Mesothelial cell of epicardium (in vitro differentiated cells): ENCODE data around the gene SYNGR3. TPM values are rescaled to one million over a fixed set of nuclear protein-coding genes. Genes with fewer than 3 reads are reported as not detected.
"Not testable (repeated sequence)": the region's sequence is repeated elsewhere in the genome, so short reads cannot be mapped to it uniquely, and the experiment has no call there.

ENCODE experiments used
- DNase-seq, 2 experiments: peaks; one replicate each; pipeline ENCODE4 v3.0.0; 2021; ENCODE audit warnings: low spot score in 2 of 2; ENCODE audit not compliant: unreplicated experiment in 2 of 2
- H3K27ac Mint-ChIP-seq: 2 replicates; pipeline ENCODE4 v1.8.0; 2021; ENCODE audit warnings: mixed read lengths
- H3K27me3 Mint-ChIP-seq: 2 replicates; pipeline ENCODE4 v1.8.0; 2021; ENCODE audit warnings: low read depth, mixed read lengths
- H3K36me3 Mint-ChIP-seq: 2 replicates; pipeline ENCODE4 v1.8.0; 2021; ENCODE audit warnings: mixed read lengths
- H3K4me1 Mint-ChIP-seq: 2 replicates; pipeline ENCODE4 v1.8.0; 2021; ENCODE audit warnings: mixed read lengths
- H3K4me3 Mint-ChIP-seq: 2 replicates; pipeline ENCODE4 v1.8.0; 2021; ENCODE audit warnings: mild to moderate bottlenecking, moderate library complexity, mixed read lengths
- H3K9me3 Mint-ChIP-seq: 2 replicates; pipeline ENCODE4 v1.8.0; 2021; ENCODE audit warnings: mixed read lengths
- CTCF ChIP-seq: fragments of 200-600 bp; sonication (generic); IDR thresholded peaks from one replicate; pipeline ENCODE4 v1.5.0; 2021; ENCODE audit warnings: antibody characterized with exemption; ENCODE audit not compliant: unreplicated experiment
- total RNA-seq: library from RNA; stranded (reverse); gene quantifications from 3 replicates; pipeline ENCODE4 v1.2.1, GENCODE V29; 2021

SYNGR3 gene
- total RNA-seq, 1 donor from 2014 or later = 1.0 TPM

- Mint-ChIP-seq H3K4me1 (no peaks in the 10 kb centered on the region), H3K9me3 (no peaks in the 10 kb centered on the region), H3K4me3 (no peak overlapping the region), H3K27ac (no peak overlapping the region), H3K27me3 (no peaks in the 10 kb centered on the region), H3K36me3 (no peaks in the 10 kb centered on the region)
- no peak for TF ChIP-seq CTCF
- no peak for DNase-seq
These were observed 40.3 kb upstream of the SYNGR3 start for GRCh38 chr16:1949507-1949906.

- no peak for DNase-seq
- no peaks in the 10 kb centered on the region for H3K27me3 Mint-ChIP-seq
- TF ChIP-seq CTCF = no peak
- no peak overlapping the region for H3K4me3 Mint-ChIP-seq
- H3K9me3 Mint-ChIP-seq = no peaks in the 10 kb centered on the region
- H3K36me3 Mint-ChIP-seq = no peaks in the 10 kb centered on the region
- no peak overlapping the region for H3K27ac Mint-ChIP-seq
- no peaks in the 10 kb centered on the region for H3K4me1 Mint-ChIP-seq
These were observed 39.7 kb upstream of the SYNGR3 start for GRCh38 chr16:1950047-1950446.

- H3K36me3 Mint-ChIP-seq = no peaks in the 10 kb centered on the region
- no peak overlapping the region for H3K27ac Mint-ChIP-seq
These were observed 39.2 kb upstream of the SYNGR3 start for GRCh38 chr16:1950559-1950958.

GRCh38 chr16:1953734-1954133, 36.0 kb upstream of the SYNGR3 start:
- no peak for TF ChIP-seq CTCF
- Mint-ChIP-seq H3K9me3 (no peaks in the 10 kb centered on the region), H3K27me3 (no peaks in the 10 kb centered on the region), H3K4me1 (no peaks in the 10 kb centered on the region), H3K4me3 (no peak overlapping the region), H3K36me3 (no peaks in the 10 kb centered on the region), H3K27ac (no peak overlapping the region)
- DNase-seq = no peak

More at GRCh38 chr16:1950559-1950958, 39.2 kb upstream of the SYNGR3 start:
- DNase-seq = no peak
- Mint-ChIP-seq H3K4me3 (no peak overlapping the region), H3K4me1 (no peaks in the 10 kb centered on the region), H3K9me3 (no peaks in the 10 kb centered on the region), H3K27me3 (no peaks in the 10 kb centered on the region)
- no peak for TF ChIP-seq CTCF

GRCh38 chr16:1957434-1958142, 32.2 kb upstream of the SYNGR3 start:
- H3K27ac Mint-ChIP-seq, H3K36me3 Mint-ChIP-seq, H3K27me3 Mint-ChIP-seq, DNase-seq, H3K9me3 Mint-ChIP-seq, H3K4me3 Mint-ChIP-seq: not testable (repeated sequence)
- peaks cover 14% of the 10 kb centered on the region for H3K4me1 Mint-ChIP-seq

- not testable (repeated sequence) for H3K4me3 Mint-ChIP-seq, H3K36me3 Mint-ChIP-seq, H3K27me3 Mint-ChIP-seq, H3K27ac Mint-ChIP-seq, H3K9me3 Mint-ChIP-seq, DNase-seq
- peaks cover 18% of the 10 kb centered on the region for H3K4me1 Mint-ChIP-seq
These were observed 31.7 kb upstream of the SYNGR3 start for GRCh38 chr16:1958143-1958491.
